SK-N-SH (cell line): ENCODE results near the gene SYDE1. TPM values are rescaled to one million over a fixed set of nuclear protein-coding genes. Genes with fewer than 3 reads are reported as not detected.

Source experiments
- CTCF ChIA-PET: fragments of 300-600, 350-600 bp; formaldehyde crosslinking; extraction: SDS; loops from one replicate; lab custom pipeline; 2021; lab: Yijun Ruan, JAX
- POLR2A ChIA-PET: fragments of 350-600 bp; sonication (Branson Sonifier 250); formaldehyde crosslinking; extraction: SDS; loops from one replicate; lab custom pipeline; 2020; ENCODE audit warnings: antibody characterized with exemption, inconsistent platforms; lab: Yijun Ruan, JAX
- DNase-seq: peaks from one replicate; pipeline ENCODE4 v3.0.0; 2012
- H2AFZ ChIP-seq: fragments of 200-600 bp; sonication (generic); 2 replicates; pipeline ENCODE4 v1.8.1; 2016; ENCODE audit warnings: antibody characterized with exemption, mild to moderate bottlenecking, low read depth
- H3F3A ChIP-seq: fragments of 200-600 bp; sonication (generic); replicated peaks from 2 replicates; pipeline ENCODE3; 2016; ENCODE audit warnings: antibody characterized with exemption, mild to moderate bottlenecking; ENCODE audit not compliant: insufficient read depth
- H3K27ac ChIP-seq, 2 experiments: fragments of 200-500 bp in 1 of 2; fragments of 200-600 bp in 1 of 2; sonication (Bioruptor generic) in 1 of 2; sonication (generic), shearing (Covaris generic) in 1 of 2; 2 replicates each; pipeline versions ENCODE4 v1.5.1 to v1.6.1; 2014 to 2016; ENCODE audit warnings: low read depth in 2 of 2, inconsistent platforms in 1 of 2, low read length in 1 of 2, mild to moderate bottlenecking in 1 of 2, mixed read lengths in 1 of 2
- H3K27me3 ChIP-seq: fragments of 200-600 bp; sonication (generic), shearing (Covaris generic); 2 replicates; pipeline ENCODE4 v1.6.1; 2016; ENCODE audit warnings: mixed run types; ENCODE audit not compliant: insufficient read depth
- H3K36me3 ChIP-seq, 2 experiments: fragments of 200-500 bp in 1 of 2; fragments of 200-600 bp in 1 of 2; sonication (Bioruptor generic) in 1 of 2; sonication (generic) in 1 of 2; replicated peaks in 1 of 2; 2 replicates each; pipeline versions ENCODE3 to v1.5.1; 2014 to 2016; ENCODE audit warnings: low read length in 1 of 2, mild to moderate bottlenecking in 1 of 2; ENCODE audit not compliant: insufficient read depth in 2 of 2, control insufficient read depth in 1 of 2
- H3K4me1 ChIP-seq, 2 experiments: fragments of 200-500 bp in 1 of 2; fragments of 200-600 bp in 1 of 2; sonication (Bioruptor generic) in 1 of 2; sonication (generic), shearing (Covaris generic) in 1 of 2; 2 replicates each; pipeline versions ENCODE4 v1.5.1 to v1.6.1; 2014 to 2016; ENCODE audit warnings: low read depth in 1 of 2, low read length in 1 of 2, mixed run types in 1 of 2; ENCODE audit not compliant: insufficient read depth in 2 of 2, control insufficient read depth in 1 of 2
- H3K4me2 ChIP-seq: fragments of 200-600 bp; sonication (generic), shearing (Covaris generic); 2 replicates; pipeline ENCODE4 v1.6.1; 2017; ENCODE audit warnings: mixed run types
- H3K4me3 ChIP-seq, 2 experiments: fragments of 200-500 bp in 1 of 2; fragments of 200-600 bp in 1 of 2; sonication (Bioruptor generic) in 1 of 2; sonication (generic), shearing (Covaris generic) in 1 of 2; 2 replicates each; pipeline versions ENCODE4 v1.5.1 to v1.8.1; 2014 to 2016; ENCODE audit warnings: low read depth in 2 of 2, inconsistent platforms in 1 of 2, low read length in 1 of 2, mild to moderate bottlenecking in 1 of 2, mixed read lengths in 1 of 2, moderate library complexity in 1 of 2
- H3K79me2 ChIP-seq: fragments of 200-600 bp; sonication (generic); 2 replicates; pipeline ENCODE4 v1.8.1; 2017; ENCODE audit warnings: mild to moderate bottlenecking; ENCODE audit not compliant: insufficient read depth
- H3K9ac ChIP-seq: fragments of 200-600 bp; sonication (generic); 2 replicates; pipeline ENCODE4 v1.6.1; 2017; ENCODE audit warnings: mixed run types
- H3K9me2 ChIP-seq: fragments of 200-600 bp; sonication (generic); 2 replicates; pipeline ENCODE4 v1.6.1; 2017; ENCODE audit warnings: mixed run types
- H3K9me3 ChIP-seq: fragments of 200-600 bp; sonication (generic); 2 replicates; pipeline ENCODE4 v1.6.1; 2017; ENCODE audit warnings: mixed run types, mild to moderate bottlenecking, moderate library complexity
- H4K20me1 ChIP-seq: fragments of 200-600 bp; sonication (generic); 2 replicates; pipeline ENCODE4 v1.6.1; 2017; ENCODE audit warnings: mild to moderate bottlenecking, mixed run types; ENCODE audit not compliant: insufficient read depth
- CHD2 ChIP-seq: fragments of 150-350 bp; IDR thresholded peaks from 2 replicates; pipeline ENCODE4 v1.6.1; 2018; ENCODE audit warnings: low read length; ENCODE audit not compliant: partially characterized antibody
- ELF1 ChIP-seq: IDR thresholded peaks from 2 replicates; pipeline ENCODE4 v1.4.0; 2012
- EZH2phosphoT487 ChIP-seq: fragments of 200-600 bp; sonication (generic); IDR thresholded peaks from 2 replicates; pipeline ENCODE4 v1.6.1; 2017; ENCODE audit warnings: low read depth, mixed run types, mild to moderate bottlenecking, antibody characterized with exemption, moderate library complexity, borderline replicate concordance
- FOXJ3 ChIP-seq: sonication (generic); formaldehyde crosslinking; IDR thresholded peaks from 2 replicates; pipeline ENCODE4 v1.5.1; 2020; ENCODE audit warnings: mild to moderate bottlenecking, missing genetic modification reagents
- GATA2 ChIP-seq: sonication (generic); formaldehyde crosslinking; IDR thresholded peaks from 2 replicates; pipeline ENCODE4 v1.5.0; 2020; ENCODE audit warnings: mild to moderate bottlenecking, missing genetic modification reagents
- JUND ChIP-seq: IDR thresholded peaks from 2 replicates; pipeline ENCODE4 v1.4.0; 2012
- MEF2A ChIP-seq: IDR thresholded peaks from 2 replicates; pipeline ENCODE4 v1.4.0; 2012; ENCODE audit warnings: low read depth, borderline replicate concordance
- NFIC ChIP-seq: IDR thresholded peaks from 2 replicates; pipeline ENCODE4 v1.4.0; 2012; ENCODE audit warnings: borderline replicate concordance
- RAD21 ChIP-seq: IDR thresholded peaks from 2 replicates; pipeline ENCODE4 v1.6.1; 2012; ENCODE audit warnings: mild to moderate bottlenecking, low read length
- RCOR1 ChIP-seq: fragments of 150-350 bp; IDR thresholded peaks from 2 replicates; pipeline ENCODE4 v1.6.1; 2017; ENCODE audit warnings: antibody characterized with exemption, low read length
- RXRA ChIP-seq: IDR thresholded peaks from 2 replicates; pipeline ENCODE4 v1.4.0; 2012; ENCODE audit warnings: low read depth, mild to moderate bottlenecking, borderline replicate concordance
- SMC3 ChIP-seq: IDR thresholded peaks from 2 replicates; pipeline ENCODE4 v1.6.1; 2012; ENCODE audit warnings: low read depth, low read length, improper control_type of control experiment
- WGBS: methylation state at CpG from one replicate; pipeline ENCODE4 v1.1.6; 2017; ENCODE audit warnings: low lambda C conversion rate; 5-methylcytosine and 5-hydroxymethylcytosine counted together
- polyA plus RNA-seq, 3 experiments: library from polyadenylated mRNA; depleted of rRNA; stranded (reverse); fragments of >200 nt; gene quantifications; 2 replicates each; pipeline ENCODE4 v1.2.3, GENCODE V29; 2012
- TF ChIP-seq, protein P1 (sequence below): fragments of 200-600 bp; sonication (generic); IDR thresholded peaks from 2 replicates; pipeline ENCODE4 v1.6.1; 2017; ENCODE audit warnings: antibody characterized with exemption, mild to moderate bottlenecking, moderate library complexity
- TF ChIP-seq, protein P2 (sequence below): IDR thresholded peaks from 2 replicates; pipeline ENCODE4 v1.4.0; 2012; ENCODE audit warnings: low read depth, borderline replicate concordance
- TF ChIP-seq, protein P3 (sequence below): IDR thresholded peaks from 2 replicates; pipeline ENCODE4 v1.6.1; 2012; ENCODE audit warnings: mild to moderate bottlenecking, low read depth, low read length, moderate library complexity
- TF ChIP-seq, protein P4 (sequence below): IDR thresholded peaks from 2 replicates; pipeline ENCODE4 v1.4.0; 2012; ENCODE audit warnings: low read depth, borderline replicate concordance

The SYDE1 gene
- polyA plus RNA-seq, 1 of the 3 experiments (the other 2 are of a cell fraction) = 44.1 TPM

DNA sequence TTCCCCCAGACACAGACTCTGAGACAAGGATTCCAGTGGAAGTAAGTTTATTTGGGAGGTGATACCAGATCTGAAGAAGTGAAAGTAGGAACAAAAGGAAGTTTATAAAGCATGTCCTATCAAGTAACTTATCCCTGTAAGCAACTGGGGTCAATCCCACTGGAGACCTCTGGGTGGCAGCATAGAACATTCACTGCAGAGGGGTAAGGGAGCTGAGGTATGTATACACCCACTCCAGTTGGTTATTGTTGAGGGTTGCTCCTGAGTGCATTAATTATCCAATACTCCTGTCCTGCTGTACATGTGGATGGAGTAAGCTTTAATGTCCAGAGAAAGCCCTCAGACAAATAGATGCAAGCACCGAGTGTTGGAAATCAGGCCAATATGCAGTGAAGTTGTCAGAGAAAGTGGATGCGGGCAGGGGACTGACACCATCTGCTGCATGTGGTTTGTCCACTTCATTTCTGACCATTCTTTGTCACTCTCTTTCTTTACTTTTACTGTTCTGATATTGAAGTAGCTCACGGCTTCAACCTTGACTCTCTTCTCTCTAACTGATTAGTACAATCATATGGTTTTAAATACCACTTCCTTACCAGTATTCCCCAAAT, 46.9 kb downstream of the SYDE1 start:
- Histone ChIP-seq H3K9me3 (no peaks in the 10 kb centered on the region), H3K4me2 (no peak overlapping the region), H4K20me1 (no peaks in the 10 kb centered on the region), H3K27ac (no peak overlapping the region), H3K9me2 (no peaks in the 10 kb centered on the region), H3K4me1 (no peaks in the 10 kb centered on the region), H3K9ac (no peak overlapping the region), H3K4me3 (0 out of 4 replicates have a peak overlapping the region, but pooled peaks of 1 of the 2 experiments have one; percentile 2), H3K36me3 (no peaks in the 10 kb centered on the region), H3K27me3 (peaks cover 14% of the 10 kb centered on the region; the same call in 1 of the 2 replicates), H3F3A (no peaks in the 10 kb centered on the region), H2AFZ (no peak overlapping the region), H3K79me2 (no peaks in the 10 kb centered on the region)
- CTCF ChIA-PET = interaction anchor here (0.6 to 7.4 kb wide), 16 partner anchors 11 to 1636 kb away, joined by 3 to 105 read pairs (median 4); no protein-coding TSS in a partner anchor
- TF ChIP-seq SMC3 (0 out of 2 replicates have a peak, but pooled peaks have one; percentile 17), FOXJ3 (CRISPR knock-in tag) (no peak), RAD21 (peak; percentile 38)
- TF ChIP-seq, protein P1, sequence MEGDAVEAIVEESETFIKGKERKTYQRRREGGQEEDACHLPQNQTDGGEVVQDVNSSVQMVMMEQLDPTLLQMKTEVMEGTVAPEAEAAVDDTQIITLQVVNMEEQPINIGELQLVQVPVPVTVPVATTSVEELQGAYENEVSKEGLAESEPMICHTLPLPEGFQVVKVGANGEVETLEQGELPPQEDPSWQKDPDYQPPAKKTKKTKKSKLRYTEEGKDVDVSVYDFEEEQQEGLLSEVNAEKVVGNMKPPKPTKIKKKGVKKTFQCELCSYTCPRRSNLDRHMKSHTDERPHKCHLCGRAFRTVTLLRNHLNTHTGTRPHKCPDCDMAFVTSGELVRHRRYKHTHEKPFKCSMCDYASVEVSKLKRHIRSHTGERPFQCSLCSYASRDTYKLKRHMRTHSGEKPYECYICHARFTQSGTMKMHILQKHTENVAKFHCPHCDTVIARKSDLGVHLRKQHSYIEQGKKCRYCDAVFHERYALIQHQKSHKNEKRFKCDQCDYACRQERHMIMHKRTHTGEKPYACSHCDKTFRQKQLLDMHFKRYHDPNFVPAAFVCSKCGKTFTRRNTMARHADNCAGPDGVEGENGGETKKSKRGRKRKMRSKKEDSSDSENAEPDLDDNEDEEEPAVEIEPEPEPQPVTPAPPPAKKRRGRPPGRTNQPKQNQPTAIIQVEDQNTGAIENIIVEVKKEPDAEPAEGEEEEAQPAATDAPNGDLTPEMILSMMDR = peak; percentile 61
- TF ChIP-seq, protein P2, sequence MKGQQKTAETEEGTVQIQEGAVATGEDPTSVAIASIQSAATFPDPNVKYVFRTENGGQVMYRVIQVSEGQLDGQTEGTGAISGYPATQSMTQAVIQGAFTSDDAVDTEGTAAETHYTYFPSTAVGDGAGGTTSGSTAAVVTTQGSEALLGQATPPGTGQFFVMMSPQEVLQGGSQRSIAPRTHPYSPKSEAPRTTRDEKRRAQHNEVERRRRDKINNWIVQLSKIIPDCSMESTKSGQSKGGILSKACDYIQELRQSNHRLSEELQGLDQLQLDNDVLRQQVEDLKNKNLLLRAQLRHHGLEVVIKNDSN = no peak
- POLR2A ChIA-PET = no interaction called here
- WGBS = 80% methylated on average over 3 of the region's 3 CpGs
- peak; percentile 54 for DNase-seq

DNA sequence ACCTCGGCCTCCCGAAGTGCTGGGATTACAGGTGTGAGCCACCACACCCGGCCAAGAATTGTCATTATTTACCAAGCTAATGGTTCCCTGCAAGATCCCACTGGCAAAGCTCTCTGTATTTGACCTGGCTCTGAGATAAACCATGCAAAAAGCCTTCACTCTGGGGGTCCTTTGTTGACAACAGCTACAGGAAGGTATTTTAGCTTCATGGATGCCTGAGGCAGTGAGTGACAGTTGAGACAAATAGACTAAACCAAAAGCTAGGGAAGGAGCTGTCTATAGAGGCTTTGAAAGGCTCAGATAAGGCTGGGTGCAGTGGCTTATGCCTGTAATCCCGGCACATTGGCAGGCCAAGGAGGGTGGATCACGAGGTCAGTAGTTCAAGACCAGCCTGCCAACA, 48.1 kb downstream of the SYDE1 start:
- POLR2A ChIA-PET = no interaction called here

More for the DNA sequence above, 48.1 kb downstream of the SYDE1 start:
- Histone ChIP-seq H3K9me3 (no peaks in the 10 kb centered on the region), H3K9me2 (no peaks in the 10 kb centered on the region), H3K36me3 (no peaks in the 10 kb centered on the region), H3F3A (no peaks in the 10 kb centered on the region), H3K27ac (no peak overlapping the region), H3K4me2 (no peak overlapping the region), H3K4me3 (no peak overlapping the region), H3K79me2 (no peaks in the 10 kb centered on the region), H3K4me1 (no peaks in the 10 kb centered on the region), H3K27me3 (peaks cover 6% of the 10 kb centered on the region; the same call in 1 of the 2 replicates), H4K20me1 (no peaks in the 10 kb centered on the region), H3K9ac (no peak overlapping the region), H2AFZ (no peak overlapping the region)
- TF ChIP-seq, protein P1 = no peak
- no peak for TF ChIP-seq JUND
- no peak for TF ChIP-seq MEF2A
- no peak for TF ChIP-seq NFIC
- TF ChIP-seq SMC3 = no peak
- TF ChIP-seq, protein P3, sequence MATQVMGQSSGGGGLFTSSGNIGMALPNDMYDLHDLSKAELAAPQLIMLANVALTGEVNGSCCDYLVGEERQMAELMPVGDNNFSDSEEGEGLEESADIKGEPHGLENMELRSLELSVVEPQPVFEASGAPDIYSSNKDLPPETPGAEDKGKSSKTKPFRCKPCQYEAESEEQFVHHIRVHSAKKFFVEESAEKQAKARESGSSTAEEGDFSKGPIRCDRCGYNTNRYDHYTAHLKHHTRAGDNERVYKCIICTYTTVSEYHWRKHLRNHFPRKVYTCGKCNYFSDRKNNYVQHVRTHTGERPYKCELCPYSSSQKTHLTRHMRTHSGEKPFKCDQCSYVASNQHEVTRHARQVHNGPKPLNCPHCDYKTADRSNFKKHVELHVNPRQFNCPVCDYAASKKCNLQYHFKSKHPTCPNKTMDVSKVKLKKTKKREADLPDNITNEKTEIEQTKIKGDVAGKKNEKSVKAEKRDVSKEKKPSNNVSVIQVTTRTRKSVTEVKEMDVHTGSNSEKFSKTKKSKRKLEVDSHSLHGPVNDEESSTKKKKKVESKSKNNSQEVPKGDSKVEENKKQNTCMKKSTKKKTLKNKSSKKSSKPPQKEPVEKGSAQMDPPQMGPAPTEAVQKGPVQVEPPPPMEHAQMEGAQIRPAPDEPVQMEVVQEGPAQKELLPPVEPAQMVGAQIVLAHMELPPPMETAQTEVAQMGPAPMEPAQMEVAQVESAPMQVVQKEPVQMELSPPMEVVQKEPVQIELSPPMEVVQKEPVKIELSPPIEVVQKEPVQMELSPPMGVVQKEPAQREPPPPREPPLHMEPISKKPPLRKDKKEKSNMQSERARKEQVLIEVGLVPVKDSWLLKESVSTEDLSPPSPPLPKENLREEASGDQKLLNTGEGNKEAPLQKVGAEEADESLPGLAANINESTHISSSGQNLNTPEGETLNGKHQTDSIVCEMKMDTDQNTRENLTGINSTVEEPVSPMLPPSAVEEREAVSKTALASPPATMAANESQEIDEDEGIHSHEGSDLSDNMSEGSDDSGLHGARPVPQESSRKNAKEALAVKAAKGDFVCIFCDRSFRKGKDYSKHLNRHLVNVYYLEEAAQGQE = no peak
- TF ChIP-seq, protein P4, sequence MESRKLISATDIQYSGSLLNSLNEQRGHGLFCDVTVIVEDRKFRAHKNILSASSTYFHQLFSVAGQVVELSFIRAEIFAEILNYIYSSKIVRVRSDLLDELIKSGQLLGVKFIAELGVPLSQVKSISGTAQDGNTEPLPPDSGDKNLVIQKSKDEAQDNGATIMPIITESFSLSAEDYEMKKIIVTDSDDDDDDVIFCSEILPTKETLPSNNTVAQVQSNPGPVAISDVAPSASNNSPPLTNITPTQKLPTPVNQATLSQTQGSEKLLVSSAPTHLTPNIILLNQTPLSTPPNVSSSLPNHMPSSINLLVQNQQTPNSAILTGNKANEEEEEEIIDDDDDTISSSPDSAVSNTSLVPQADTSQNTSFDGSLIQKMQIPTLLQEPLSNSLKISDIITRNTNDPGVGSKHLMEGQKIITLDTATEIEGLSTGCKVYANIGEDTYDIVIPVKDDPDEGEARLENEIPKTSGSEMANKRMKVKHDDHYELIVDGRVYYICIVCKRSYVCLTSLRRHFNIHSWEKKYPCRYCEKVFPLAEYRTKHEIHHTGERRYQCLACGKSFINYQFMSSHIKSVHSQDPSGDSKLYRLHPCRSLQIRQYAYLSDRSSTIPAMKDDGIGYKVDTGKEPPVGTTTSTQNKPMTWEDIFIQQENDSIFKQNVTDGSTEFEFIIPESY = no peak
- no peak for TF ChIP-seq ELF1
- TF ChIP-seq EZH2phosphoT487 = no peak
- no peak for TF ChIP-seq GATA2 (CRISPR knock-in tag)
- TF ChIP-seq CHD2 = no peak
- no peak for TF ChIP-seq RXRA
- TF ChIP-seq RCOR1 = no peak
- DNase-seq = no peak
- CTCF ChIA-PET = interaction anchor here (0.6 to 7.4 kb wide), 8 partner anchors 13 to 258 kb away, joined by 3 to 105 read pairs (median 4); no protein-coding TSS in a partner anchor
- WGBS = 23% methylated on average over 5 of the region's 5 CpGs
